Measurements from ENCODE around the gene KLC1.
"Not testable (repeated sequence)": the region's sequence is repeated elsewhere in the genome, so short reads cannot be mapped to it uniquely, and the experiment has no call there.

The KLC1 gene

DNA sequence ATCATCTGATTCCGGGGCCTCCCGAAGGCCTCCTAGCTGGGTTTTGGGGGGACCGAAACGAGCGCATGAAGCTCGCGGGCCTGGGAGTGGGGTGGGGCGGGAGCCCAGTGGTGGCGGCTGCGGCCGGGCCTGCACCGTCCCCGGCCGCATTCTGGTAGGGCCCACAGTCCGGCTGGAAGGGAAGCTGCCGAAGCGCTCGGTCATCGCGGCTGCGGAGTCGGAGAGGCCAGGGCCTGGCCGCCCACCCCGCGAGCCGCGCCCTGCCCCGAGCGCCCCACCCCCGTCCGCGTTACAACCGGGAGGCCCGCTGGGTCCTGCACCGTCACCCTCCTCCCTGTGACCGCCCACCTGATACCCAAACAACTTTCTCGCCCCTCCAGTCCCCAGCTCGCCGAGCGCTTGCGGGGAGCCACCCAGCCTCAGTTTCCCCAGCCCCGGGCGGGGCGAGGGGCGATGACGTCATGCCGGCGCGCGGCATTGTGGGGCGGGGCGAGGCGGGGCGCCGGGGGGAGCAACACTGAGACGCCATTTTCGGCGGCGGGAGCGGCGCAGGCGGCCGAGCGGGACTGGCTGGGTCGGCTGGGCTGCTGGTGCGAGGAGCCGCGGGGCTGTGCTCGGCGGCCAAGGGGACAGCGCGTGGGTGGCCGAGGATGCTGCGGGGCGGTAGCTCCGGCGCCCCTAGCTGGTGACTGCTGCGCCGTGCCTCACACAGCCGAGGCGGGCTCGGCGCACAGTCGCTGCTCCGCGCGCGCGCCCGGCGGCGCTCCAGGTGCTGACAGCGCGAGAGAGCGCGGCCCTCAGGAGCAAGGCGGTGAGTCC is at the start of gene KLC1:
TSS of gene KLC1 (plus strand) at position 528 of the 819 bp plus-strand sequence. CDS start 25,354 bp downstream, outside the sequence.
- DNase-seq (ENCODE audit: low read depth, low spot score), result no peak

DNA sequence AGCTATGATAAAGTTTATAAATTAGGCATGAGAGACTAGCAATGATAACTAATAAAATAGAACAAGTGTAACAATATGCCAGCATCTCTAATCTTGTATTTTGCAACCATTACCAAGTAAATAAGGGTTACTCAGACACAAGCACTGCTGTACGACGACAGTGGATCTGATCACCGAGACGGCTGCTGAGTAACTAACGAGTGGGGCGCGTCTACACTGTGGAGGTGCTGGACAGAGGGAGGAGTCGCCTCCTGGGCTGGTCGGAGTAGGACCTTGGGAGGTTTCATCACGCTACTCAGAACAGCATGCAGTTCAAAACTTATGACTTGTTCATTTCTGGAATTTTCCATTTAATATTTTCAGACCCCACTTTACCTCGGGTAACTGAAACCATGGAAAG is 47.8 kb upstream of the KLC1 start:
- DNase-seq (ENCODE audit: low read depth, low spot score), result no peak

DNA sequence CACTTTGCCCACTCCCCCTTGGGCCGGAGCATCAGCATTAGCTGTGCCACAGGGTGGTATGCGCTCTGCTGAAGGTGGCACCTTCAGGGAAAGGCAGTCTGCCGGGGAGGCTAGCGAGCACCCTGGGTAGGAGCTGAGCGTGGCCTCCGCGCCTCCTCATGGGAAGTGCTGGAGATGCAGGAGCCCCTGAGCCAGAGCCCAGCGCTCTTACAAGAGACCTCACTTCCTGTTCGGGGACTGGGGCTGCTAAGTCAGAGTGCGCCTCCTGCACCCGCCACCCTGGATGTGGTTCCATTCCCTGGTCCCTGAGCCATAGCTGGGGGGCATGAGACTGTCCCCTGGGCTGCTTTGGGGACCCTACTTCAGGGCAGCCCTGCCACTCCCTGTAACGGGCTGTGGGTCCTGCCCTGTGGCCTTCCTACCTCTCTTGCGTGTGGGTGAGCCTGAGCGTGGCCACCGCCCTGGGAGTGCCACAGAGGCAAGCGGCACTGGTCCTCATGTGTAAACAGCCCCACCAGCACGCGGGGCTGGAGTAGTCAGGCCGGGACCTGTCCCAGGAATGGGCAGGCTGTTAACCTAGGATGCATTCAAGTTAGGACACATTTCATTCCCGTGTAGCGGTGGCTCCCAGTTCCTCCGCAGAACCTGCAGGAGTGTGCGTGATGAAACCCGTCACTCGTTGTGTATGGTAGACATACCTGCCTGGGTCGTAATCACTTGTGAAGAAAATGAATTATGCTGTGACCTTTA is 46.9 kb upstream of the KLC1 start:
- no peak for DNase-seq (ENCODE audit: low read depth, low spot score)

DNA sequence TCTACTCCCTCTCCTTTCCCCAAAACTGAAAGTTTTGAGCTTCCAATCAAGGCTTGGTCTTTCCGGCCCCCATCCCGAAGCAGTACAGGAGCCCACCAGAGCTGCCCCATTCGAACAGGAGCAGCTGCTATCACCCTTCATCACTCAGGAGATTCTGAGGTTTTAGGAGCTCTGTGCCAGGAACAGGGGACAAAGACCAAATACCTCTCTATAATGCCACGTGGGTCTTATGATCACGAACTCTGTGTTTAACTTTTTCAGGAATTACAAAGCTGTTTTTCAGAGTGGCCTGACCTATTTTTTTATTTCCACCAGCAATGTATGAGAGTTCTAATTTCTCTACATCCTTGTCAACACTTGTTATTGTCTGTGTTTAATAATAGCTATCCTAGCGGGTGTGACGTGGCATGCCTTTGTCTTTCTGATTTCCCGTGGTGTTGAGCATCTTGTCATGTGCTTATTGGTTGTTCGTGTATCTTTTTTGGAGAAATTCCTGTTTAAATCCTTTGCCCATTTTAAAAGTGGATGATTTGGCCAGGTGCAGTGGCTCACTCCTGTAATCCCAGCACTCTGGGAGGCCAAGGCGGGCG is 44.6 kb upstream of the KLC1 start:
- DNase-seq (ENCODE audit: low read depth, low spot score), result no peak

DNA sequence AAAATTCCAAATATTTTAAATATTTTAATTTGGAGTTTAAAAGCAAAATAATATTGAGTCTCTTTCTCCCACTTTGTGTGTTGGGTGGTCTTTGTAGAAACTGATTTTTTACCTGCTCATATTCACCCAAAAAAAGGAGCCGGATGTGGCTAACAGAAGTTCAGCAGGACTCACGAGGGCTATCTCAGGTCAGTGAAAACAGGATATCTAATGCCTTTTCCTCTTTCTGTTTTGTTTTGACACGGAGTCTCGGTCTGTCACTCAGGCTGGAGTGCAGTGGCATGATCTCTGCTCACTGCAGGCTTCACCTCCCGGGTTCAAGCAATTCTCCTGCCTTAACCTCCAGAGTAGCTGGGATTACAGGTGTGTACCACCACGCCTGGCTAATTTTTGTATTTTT is 35.4 kb upstream of the KLC1 start:
- no peak for DNase-seq (ENCODE audit: low read depth, low spot score)

DNA sequence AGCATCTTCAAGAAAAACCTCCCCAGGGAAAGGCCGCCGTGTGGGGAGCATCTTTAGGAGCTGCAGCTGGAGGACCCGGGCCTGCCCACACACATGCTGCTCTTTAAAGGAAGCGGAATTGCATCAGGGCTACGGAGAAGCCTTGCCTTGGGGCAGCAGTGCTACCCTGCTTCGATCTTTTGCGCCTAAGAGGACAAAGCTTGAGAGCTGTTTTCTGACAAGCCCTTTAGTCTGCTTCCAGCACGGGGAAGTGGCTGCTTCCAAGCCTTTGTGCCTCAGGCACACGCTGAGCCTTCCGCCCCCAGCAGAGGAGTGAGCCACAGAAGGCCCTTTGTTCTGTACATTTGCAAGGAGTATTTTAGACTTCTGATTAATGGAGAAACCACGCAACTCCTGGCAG is 34.7 kb upstream of the KLC1 start:
- DNase-seq (ENCODE audit: low read depth, low spot score), result no peak

DNA sequence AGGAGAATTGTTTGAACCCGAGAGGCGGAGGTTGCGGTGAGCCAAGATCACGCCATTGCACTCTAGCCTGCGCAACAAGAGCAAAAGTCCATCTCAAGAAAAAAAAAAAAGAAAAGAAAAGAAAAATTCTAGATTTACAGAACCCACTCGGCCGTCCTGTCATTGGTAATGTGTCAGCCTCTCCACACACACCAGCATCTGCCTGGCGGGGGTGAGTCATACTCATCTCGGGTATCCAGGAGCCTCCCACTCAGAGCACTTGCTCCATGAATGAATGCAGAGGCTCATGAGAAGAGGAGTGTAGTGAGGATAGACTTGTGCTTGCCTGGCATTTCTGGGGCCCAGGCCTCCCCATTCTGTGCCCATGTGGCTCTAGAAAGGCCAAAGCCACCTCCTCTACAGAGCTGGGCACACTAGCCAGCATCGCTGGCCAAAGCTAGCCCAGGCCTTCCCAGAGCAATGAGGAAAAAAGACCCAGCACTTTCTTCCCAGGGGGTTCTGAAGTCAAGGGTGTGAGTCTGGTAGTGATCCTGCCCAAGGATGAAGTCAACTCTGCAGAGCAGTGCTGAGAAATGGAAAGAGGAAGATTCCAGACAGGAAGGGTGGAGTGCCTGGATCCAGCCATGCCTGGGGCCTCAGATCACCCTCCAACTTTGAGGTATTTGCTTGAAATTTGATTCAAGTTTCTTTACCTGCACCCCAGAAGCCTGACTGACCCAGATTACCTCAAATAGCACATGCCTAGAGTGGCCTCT is 31.2 kb upstream of the KLC1 start:
- no peak for DNase-seq (ENCODE audit: low read depth, low spot score)

DNA sequence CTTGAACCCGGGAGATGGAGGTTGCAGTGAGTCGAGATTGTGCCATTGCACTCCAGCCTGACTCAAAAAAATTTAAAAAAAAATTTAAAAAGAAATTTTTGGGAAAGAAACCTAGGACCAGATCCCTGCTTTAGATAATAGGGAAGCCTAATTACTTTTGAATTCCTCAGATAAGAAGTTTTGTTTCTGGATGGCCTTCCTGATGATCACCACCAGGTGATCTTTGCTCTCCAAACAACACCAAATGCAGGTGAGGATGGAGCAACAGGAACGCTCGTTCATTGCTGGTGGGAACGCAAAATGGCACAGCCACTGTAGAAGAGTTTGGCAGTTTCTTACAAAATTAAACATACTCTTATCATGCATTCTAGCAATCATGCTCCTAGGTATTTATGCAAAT is 28.5 kb upstream of the KLC1 start:
- DNase-seq (ENCODE audit: low read depth, low spot score), result no peak

DNA sequence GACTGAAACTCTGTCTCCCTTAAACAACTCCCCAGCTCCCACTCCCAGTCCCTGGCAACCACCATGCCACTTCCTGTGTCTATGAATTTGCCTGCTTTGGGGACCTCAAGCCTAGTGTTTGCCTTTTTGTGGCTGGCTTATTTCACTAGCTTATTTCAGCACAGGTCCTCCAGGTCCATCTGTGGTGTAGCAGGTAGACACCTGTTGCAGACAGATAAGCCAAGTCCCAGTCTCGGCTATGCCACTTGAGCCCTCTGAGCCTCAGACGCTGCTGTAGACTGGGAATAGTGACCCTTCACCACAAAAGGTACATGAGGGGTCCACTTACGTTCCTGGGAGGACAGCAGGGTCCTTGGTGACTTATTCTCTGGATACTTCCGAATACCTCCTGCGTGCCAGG is 24.4 kb upstream of the KLC1 start:
- DNase-seq (ENCODE audit: low read depth, low spot score), result no peak

DNA sequence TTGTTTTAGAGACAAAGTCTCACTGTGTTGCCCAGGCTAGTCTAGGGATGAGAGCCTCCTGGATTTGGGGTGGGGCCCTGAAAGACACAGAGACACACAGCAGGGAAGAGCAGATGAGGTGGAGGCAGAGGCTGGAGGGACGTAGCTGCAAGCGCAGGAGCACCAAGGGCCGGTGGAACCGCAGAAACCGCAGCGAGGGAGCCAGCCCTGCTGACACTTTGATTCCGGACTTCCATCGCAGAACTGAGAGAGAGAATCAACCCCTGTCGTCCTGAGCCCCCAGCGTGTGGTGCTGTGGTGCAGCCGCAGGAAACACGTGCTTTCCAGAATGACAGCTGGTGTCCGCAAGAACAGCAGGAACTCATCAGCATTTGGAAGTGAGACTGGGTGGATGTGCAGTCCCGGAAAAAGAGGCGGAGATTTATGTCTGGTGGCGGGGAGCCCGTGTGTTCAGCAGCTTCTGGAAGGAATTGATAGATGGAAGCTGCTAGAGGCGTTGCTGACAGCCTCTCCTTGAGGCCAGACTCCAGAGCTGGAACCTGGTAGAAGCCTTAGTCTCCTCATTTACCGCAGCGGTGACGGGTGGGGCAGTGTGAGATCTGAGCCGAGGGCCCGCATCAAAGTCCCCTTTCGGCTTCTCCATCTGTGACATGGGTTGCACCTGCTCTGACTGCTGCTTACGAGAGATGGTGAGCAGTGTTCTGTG is 21.9 kb upstream of the KLC1 start:
- no peak for DNase-seq (ENCODE audit: low read depth, low spot score)

DNA sequence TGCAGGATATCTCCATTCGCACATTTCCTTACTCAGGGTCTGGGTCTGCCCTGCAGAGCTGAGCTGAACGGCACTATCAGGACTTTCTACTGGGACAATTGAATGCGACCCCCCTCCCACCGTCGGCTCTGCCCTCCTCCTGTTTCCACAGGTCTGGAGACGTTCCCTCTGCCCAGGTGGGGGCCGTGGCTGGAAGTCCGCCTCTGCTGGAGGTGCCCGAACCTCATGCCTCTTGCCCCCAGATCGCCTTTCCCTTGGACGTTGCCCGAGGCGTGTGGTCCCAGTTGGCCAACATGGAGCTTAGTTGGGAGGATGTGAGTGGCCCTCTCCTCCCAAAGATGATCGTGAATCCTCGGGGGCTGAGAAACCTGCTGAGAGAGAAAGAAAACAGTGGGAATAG is 21.2 kb upstream of the KLC1 start:
- no peak for DNase-seq (ENCODE audit: low read depth, low spot score)

DNA sequence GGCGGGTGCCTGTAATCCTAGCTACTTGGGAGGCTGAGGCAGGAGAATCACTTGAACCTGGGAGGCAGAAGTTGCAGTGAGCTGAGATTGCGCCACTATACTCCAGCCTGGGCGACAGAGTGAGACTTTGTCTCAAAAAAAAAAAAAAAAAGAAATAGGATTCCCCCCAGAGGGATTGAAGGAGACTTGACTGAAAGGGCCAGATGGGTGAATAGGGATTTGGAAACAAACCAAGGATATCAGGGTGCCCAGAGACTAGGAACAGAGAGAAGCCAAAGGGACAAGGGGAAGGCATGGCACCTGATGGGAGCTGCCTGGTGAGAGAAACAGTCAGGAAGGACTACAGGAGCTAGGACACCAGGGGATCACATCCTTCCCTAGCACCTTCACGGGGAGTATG is 19.9 kb upstream of the KLC1 start:
- not testable (repeated sequence) for DNase-seq (ENCODE audit: low read depth, low spot score)

DNA sequence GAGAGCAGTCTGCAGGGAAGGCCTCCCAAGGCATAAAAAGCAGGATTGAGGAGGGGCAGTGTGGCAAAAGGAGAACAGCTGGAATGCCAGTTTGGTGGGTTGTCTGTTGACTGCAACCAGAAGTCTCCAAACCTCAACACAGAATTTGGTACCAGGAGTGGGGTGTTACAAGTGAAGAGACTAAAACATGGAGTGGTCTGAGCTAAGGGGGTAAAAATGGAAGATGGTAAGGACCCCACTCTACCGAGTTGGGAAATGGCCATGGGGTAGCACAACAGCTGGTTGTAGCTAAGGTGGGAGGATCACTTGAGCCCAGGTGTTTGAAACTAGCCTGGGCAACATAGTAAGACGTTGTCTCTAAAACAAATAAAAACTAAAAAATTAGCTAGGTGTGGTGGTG is 17.8 kb upstream of the KLC1 start:
- DNase-seq (ENCODE audit: low read depth, low spot score), result no peak

DNA sequence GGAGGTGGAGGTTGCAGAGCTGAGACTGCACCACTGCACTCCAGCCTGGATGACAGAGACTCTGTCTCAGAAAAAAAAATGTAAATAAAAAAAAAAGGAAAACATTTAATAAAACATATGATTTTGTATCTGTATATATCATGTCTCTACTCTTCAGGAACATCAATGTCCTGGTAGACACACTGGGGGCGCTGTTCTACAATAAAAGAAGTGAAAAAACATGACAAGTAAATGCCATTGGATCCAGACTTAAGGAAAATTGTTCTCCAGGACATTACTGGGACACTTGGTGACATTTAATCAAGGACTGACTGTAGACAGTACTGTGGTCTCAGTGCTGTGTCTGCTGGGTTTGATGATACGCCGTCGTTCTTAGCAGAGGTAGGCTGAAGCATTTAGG is 15.5 kb upstream of the KLC1 start:
- DNase-seq (ENCODE audit: low read depth, low spot score), result no peak

DNA sequence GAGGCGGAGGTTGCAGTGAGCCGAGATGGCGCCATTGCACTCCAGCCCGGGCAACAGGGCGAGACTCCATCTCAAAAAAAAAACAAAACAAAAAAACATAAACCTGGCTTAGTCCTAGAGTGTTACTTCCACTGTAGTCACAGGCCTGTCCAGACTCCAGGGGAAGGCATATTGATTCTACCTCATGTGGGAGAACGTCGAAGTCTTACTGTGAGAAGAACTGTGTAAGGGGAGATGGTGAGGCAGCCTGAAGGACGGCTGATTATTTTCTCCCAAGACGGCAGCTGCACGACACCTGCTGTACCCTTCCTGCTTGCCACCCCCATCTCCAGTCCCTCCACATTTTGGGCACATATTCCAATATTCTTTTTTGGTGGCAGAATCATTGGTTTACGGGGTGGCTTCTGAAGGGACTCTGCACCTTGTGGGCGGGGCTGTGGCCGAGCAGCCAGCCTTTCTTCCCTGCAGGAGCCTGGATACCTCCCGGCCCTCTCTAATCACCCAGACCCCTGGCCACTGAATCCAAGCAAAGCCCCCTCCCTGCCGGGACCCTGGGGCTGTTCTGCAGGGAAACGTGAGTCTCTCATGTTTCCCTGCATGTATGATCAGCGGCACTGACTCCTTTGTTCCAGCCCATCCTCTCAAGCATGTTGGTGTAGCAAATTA is 12.2 kb upstream of the KLC1 start:
- DNase-seq (ENCODE audit: low read depth, low spot score), result no peak

DNA sequence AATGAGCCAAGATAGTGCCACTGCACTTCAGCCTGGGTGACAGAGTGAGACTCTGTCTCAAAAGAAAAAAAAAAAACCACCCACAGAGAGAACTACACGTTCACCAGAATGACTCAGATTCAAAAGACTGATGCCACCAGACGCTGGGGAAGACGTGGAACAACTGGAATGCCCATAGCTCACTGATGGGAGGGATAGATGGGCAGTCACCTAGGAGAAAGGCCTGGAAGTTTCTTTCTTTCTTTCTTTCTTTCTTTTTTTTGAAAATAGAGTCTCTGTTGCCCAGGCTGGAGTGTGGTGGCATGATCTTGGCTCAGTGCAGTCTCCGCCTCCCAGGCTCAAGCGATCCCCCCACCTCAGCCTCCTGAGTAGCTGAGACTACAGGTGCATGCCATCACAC is 10.0 kb upstream of the KLC1 start:
- no peak for DNase-seq (ENCODE audit: low read depth, low spot score)

DNA sequence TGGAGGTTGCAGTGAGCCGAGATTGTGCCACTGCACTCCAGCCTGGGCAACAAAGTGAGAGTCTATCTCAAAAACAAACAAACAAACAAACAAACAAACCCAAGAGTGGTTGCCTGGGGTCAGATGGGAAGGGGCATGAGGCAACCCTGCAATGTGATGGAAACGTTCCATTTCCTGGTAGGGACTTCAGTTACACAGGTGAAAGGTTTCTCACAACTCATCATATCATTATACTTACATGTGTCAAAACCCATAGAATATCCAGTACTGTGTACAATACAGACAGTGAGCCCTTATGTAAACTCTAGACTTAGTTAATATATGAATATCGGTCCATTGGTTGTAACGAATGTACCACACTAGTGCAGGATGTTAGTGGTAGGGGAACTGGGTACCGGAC is 7.2 kb upstream of the KLC1 start:
- DNase-seq (ENCODE audit: low read depth, low spot score), result no peak

DNA sequence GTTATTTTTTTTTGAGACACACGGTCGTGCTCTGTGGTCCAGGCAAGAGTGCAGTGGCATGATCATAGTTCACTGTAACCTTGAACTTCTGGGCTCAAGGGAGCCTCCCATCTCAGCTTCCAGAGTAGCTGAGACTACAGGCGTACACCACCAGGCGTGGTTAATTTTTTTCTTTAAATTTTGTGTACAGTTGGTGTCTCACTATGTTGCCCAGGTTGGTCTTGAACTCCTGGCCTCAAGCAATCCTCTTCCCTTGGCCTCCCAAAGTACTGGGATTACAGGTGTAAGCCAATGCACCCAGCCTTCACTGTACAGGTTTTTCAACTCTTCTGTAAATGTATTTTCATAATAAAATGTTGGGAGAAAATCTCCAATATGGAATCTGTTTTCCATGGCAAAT is 5.7 kb upstream of the KLC1 start:
- no peak for DNase-seq (ENCODE audit: low read depth, low spot score)

DNA sequence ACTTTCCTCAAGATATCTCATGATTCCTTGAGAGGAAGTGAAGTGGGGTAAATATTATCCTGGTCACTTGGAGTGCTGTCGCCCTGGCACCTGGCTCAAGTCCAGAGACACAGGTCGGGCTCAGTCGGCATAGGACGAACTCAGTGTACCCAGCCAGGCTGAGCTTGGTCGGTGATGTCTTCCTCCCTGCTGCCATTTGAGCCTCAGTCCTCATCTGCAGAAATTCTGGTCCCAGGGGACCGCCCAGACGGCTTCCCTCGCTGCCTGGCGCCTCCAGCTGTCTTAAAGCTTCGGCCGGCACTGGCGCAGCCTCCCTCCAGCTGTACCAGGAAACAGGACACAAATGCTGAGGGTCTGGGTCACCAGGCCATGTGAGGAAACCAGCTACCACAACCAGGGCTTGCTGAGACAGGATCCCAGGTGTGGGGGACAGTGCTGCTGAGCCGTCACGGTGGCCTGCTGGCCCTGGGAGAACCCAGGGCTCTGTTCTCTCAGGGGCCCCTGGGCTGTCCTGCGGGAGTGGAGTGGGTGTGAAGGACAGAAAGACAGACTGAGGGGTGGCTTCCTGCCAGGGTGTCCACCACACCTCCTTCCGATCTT is 5.0 kb upstream of the KLC1 start:
- no peak for DNase-seq (ENCODE audit: low read depth, low spot score)

DNA sequence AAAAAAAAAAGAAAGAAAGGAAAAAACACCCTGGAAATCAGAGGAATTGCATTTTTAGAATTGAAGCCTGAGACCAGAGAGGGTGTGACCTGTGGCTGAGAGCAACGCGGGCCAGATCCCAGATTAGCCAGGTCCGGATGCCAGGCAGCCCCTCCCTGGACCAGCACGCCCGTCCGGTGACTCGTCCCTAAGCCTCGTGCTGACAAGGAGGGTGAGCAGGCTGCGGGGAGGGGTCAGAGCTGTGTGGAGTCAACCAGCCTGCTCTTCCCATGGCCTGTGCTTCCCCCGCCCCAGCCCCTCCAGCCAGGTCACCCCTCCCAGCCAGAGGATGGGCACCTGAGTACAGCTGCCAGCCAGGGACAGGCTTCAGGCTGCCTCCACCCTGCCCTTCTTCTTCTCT is 4.2 kb upstream of the KLC1 start:
- no peak for DNase-seq (ENCODE audit: low read depth, low spot score)

Measured in iPS DF 19.7 (cell line).